KOPT-K1 (cell line): ENCODE data around the gene PSAT1.

ENCODE experiments used
- H3K27ac ChIP-seq: fragments of 200-600 bp; sonication (generic); 2 replicates; pipeline ENCODE4 v1.5.1; 2016; ENCODE audit warnings: antibody characterized with exemption, mild to moderate bottlenecking, low read depth, low read length; ENCODE audit not compliant: poor library complexity, severe bottlenecking
- H3K36me3 ChIP-seq: fragments of 200-600 bp; sonication (generic); 2 replicates; pipeline ENCODE4 v1.5.1; 2017; ENCODE audit warnings: antibody characterized with exemption, mild to moderate bottlenecking, low read length, moderate library complexity; ENCODE audit not compliant: insufficient read depth
- H3K9me3 ChIP-seq: fragments of 200-600 bp; sonication (generic); 2 replicates; pipeline ENCODE4 v1.5.1; 2017; ENCODE audit warnings: antibody characterized with exemption, low read length, mild to moderate bottlenecking; ENCODE audit not compliant: insufficient read depth, poor library complexity, severe bottlenecking

Gene PSAT1

DNA sequence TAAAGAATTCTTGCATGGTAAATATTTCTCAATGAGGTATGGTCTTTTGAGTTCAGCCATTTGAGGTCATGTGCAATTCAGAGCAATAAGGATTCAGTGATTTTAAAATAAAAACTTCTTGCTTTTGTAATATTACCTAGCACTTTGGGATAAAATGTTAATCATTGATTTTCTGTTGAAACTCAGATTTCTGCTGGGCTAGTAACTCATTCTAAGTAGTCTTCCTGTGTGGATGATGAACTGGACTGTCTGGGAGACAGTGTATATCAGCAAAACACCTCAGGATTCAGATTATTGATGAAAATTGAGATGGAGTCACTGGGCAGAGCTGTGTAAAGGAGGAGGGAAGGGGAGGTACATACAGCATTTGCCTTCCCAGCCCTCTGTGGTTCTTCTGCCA lies 10.8 kb upstream of the PSAT1 start:
- H3K9me3 ChIP-seq: no peaks in the 10 kb centered on the region
- no peaks in the 10 kb centered on the region for H3K36me3 ChIP-seq
- no peak overlapping the region for H3K27ac ChIP-seq

DNA sequence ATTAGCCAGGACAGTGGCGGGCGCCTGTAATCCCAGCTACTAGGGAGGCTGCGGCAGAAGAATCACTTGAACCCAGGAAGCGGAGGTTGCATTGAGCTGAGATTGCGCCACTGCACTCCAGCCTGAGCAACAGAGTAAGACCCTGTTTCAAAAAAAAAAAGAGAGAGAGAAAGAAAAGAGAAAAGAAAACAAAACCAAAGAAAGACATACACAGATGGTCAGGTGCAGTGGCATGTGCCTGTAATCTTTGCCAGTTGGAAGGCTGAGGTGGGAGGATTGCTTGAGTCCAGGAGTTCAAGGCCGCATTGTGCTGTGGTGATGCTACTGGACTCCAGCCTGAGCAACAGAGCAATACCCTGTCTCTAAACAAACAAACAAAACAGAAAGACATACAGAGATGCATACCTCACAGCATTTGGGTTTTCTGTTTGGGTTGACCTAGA lies 10.0 kb upstream of the PSAT1 start:
- Histone ChIP-seq H3K27ac (no peak overlapping the region), H3K36me3 (no peaks in the 10 kb centered on the region), H3K9me3 (no peaks in the 10 kb centered on the region)

GRCh38 chr9:78288214-78288892 lies 8.6 kb upstream of the PSAT1 start:
- H3K9me3 ChIP-seq: no peaks in the 10 kb centered on the region
- no peak overlapping the region for H3K27ac ChIP-seq
- H3K36me3 ChIP-seq: no peaks in the 10 kb centered on the region

GRCh38 chr9:78289474-78289873 lies 7.5 kb upstream of the PSAT1 start:
- Histone ChIP-seq H3K27ac (no peak overlapping the region), H3K36me3 (no peaks in the 10 kb centered on the region), H3K9me3 (no peaks in the 10 kb centered on the region)

GRCh38 chr9:78291240-78291925 lies 5.5 kb upstream of the PSAT1 start:
- no peak overlapping the region for H3K27ac ChIP-seq
- H3K9me3 ChIP-seq: no peaks in the 10 kb centered on the region
- no peaks in the 10 kb centered on the region for H3K36me3 ChIP-seq

DNA sequence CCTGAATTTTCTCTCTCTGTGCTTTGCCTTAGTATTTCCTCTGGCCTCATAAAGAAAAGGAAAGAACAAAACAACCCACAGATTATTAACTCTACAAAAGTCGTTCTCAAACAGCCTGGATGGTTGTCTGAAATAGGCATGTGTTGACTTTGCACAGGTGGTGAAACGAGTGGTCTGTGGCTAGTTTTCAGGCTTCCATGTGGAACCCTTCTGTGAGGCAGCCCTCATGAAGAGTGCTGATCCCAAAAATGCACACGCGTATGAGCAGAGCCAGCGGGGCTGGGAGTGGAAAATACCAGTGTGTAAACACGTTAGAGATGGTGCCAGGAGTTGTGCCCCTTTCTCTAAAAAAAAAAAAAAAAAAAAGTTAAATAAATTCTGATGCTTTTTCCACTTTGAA lies 4.9 kb upstream of the PSAT1 start:
- no peaks in the 10 kb centered on the region for H3K36me3 ChIP-seq
- no peak overlapping the region for H3K27ac ChIP-seq
- H3K9me3 ChIP-seq: no peaks in the 10 kb centered on the region

DNA sequence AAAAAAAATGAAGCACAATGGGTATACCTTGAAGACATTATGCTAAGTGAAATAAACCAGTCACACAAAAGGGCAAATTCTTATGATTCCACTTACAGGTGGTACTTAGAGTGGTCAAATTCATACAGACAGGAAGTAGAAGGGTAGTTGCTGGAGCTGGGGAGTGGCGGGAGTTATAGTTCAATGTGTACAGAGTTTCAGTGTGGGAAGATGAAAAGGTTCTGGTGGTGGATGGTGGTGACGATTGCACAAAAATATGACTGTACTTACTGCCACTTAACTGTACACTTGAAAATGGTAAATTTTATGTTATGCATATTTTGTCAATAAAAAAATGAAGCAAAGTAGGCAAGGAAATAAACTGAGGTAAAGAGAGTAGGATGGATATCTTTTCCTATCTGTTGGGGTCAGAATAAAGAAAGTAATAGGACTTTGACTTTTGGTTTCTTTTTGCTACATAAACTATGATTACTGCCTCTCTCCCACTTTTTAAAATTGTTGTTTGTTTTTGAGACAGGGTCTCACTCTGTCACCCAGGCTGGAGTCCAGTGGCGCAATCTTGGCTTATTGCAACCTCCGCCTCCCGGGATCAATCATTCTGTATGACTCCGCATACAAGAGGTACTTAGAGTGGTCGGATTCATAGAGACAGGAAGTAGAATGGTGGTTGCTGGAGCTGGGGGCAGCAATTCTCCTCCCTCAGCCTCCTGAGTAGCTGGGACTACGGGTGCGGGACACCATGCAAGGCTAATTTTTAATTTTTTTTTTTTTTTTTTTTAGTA lies 4.0 kb upstream of the PSAT1 start:
- Histone ChIP-seq H3K36me3 (no peaks in the 10 kb centered on the region), H3K9me3 (no peaks in the 10 kb centered on the region), H3K27ac (peak overlapping the region; percentile 64)

DNA sequence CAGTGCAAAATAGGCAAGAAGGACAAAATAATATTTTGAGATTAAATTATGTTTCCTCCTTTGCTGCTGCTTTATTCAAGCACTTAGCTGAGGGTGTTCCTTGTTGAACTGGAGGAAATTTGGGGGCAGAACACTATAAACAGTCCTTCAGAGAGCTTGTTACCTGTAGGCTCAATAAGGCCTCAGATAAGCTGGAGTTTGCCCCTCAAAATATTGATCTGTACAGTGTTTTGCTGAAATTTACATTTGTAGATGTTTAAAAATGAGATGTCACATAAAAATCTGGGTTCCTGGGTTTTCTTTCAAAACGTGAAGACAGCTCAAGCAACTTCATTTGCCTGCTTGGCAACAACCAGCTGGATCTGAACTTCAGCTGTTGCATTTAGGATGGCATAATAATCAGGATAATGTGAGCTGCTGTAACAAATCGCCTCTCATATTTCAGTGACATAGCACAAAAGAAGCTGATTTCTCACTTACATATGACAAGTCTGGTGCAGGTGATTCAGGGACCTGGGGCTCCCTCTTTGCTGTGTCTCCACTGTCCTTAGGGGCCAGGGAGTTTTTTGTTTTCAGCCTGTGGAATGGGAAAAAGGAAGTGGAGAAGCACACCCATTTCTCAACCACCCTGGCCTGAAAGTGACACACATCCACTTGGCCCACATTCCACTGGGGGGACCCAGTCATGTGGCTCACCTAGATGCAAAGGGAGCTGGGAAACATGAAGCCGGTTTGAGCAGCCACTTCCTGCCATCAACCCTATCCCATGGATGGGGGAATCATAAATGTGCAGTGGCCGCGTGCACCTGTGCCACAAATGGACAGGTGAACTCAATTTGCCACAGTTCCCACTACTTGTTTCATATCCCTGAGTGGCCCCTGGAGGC lies 2.4 kb upstream of the PSAT1 start:
- Histone ChIP-seq H3K36me3 (no peaks in the 10 kb centered on the region), H3K27ac (no peak overlapping the region), H3K9me3 (no peaks in the 10 kb centered on the region)

GRCh38 chr9:78295177-78295575 lies 1.7 kb upstream of the PSAT1 start:
- no peaks in the 10 kb centered on the region for H3K9me3 ChIP-seq
- H3K36me3 ChIP-seq: peaks cover 4% of the 10 kb centered on the region
- H3K27ac ChIP-seq: no peak overlapping the region

DNA sequence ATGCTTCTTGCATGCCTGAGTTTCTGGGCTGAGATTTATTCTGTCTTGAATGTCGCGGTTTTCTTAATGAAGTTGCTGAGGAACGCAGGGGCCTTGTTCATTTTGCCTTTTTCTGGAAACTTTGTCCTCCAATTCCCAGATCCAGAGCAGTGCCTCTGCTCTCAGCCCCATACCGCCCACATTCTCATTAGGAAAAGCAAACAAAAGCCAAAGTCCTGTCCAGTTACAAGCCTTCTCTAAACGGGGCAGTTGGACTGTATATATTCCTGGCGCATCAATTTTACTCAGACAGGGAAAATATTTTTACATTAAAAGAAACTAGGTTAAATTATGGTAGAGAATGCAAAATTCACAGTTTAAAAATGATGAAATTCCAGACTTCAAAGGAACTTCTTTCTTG lies 1.2 kb upstream of the PSAT1 start:
- Histone ChIP-seq H3K9me3 (no peaks in the 10 kb centered on the region), H3K36me3 (peaks cover 10% of the 10 kb centered on the region), H3K27ac (no peak overlapping the region)

DNA sequence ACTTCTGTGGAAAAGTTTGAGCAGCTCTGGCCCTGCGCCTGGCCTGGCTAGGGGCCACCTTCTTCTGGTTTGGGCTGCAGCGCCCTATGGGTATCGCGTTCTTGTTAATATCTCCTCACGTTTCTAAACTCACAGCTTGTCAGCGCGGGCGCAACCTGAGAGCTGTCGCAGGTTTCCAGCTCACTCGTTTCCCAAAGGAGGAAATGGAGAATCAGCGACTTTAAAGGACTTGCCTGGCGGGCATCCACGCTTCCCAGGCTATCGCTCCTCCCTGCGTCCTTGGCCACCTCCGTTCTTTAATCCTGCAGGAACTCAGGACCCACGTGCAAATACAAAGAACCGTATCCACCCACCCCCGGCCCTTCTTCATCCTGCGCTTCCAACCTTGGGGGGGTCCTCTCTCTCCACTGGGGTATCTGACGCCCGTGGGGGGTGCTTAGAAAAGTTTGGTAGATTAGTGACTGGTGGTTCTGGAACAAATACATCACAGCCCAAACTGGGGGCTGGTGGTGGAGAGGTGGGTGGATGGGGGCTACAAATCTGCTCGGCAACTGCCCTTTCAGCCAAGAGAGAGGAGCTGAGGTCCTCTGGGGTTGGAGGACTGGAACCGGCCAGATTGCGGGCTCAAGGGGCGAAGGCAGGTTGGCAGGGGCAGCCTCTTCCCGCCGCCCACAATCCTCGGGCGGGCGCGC lies 578 bp upstream of the PSAT1 start:
- no peaks in the 10 kb centered on the region for H3K9me3 ChIP-seq
- H3K36me3 ChIP-seq: peaks cover 16% of the 10 kb centered on the region
- H3K27ac ChIP-seq: peak overlapping the region; percentile 90

GRCh38 chr9:78297672-78297961 lies 692 bp downstream of the PSAT1 start:
- Histone ChIP-seq H3K36me3 (peaks cover 29% of the 10 kb centered on the region), H3K27ac (peak overlapping the region; percentile 90), H3K9me3 (no peaks in the 10 kb centered on the region)

DNA sequence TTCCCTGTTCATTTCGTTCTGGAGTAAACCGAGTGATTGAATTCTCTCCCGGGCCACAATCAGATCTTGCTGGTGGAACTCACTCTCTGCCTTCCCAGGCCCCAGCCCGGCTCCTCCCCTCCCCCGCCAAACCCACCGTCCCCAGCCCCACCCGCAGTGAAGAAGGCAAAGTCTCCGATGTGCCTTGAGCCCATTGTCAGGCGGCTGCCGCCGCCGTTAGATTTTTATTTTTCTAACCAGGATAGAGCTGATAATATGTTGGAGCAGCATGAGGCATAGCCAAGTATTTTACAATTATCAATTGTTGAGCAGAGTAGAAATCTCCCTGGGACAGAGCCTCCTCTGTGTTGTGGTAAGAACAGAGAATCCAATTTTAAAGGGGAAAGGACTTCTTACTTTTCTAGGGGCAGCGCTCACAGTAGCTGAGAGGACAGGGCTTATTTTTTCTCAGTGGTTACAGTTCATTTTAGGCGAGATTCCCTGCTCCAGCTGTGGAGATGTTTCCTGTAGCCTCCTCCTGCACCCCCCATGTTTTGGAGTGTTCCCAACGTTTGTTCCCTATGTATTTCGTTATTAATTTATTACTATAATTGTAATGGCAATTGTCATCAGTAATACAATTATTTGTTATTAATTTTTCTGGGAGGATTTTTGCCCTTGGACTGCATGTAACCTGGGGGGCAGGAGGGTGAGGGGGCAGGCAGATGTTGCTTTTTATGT lies 1.3 kb downstream of the PSAT1 start:
- H3K27ac ChIP-seq: peak overlapping the region; percentile 90
- no peaks in the 10 kb centered on the region for H3K9me3 ChIP-seq
- peaks cover 35% of the 10 kb centered on the region for H3K36me3 ChIP-seq

- no peaks in the 10 kb centered on the region for H3K9me3 ChIP-seq
- no peak overlapping the region for H3K27ac ChIP-seq
- peaks cover 55% of the 10 kb centered on the region for H3K36me3 ChIP-seq
Observed at GRCh38 chr9:78300209-78300608, 3.3 kb downstream of the PSAT1 start.
